Osteoblast (primary cell): ENCODE results near the gene FAM241B. TPM values are rescaled to one million over a fixed set of nuclear protein-coding genes. Genes with fewer than 3 reads are reported as not detected.

Experiments used
- DNase-seq: peaks from one replicate; pipeline ENCODE4 v3.0.0; 2011; ENCODE audit warnings: low spot score, mixed read lengths; ENCODE audit not compliant: insufficient read length; ENCODE audit errors: missing footprints
- H2AFZ ChIP-seq: 2 replicates; pipeline ENCODE4 v1.6.0; 2011; ENCODE audit warnings: mild to moderate bottlenecking, low read length
- H3K27ac ChIP-seq: 2 replicates; pipeline ENCODE4 v1.5.1; 2011; ENCODE audit warnings: mild to moderate bottlenecking, low read depth, low read length, moderate library complexity
- H3K27me3 ChIP-seq: 2 replicates; pipeline ENCODE4 v1.6.0; 2012; ENCODE audit warnings: mild to moderate bottlenecking, control low read depth, inconsistent platforms, low read length, moderate library complexity; ENCODE audit not compliant: insufficient read depth
- H3K36me3 ChIP-seq: 2 replicates; pipeline ENCODE4 v1.5.1; 2011; ENCODE audit warnings: mild to moderate bottlenecking, low read length, control low read depth, moderate library complexity; ENCODE audit not compliant: insufficient read depth
- H3K4me1 ChIP-seq: 2 replicates; pipeline ENCODE4 v1.5.1; 2011; ENCODE audit warnings: mild to moderate bottlenecking, low read length, control low read depth, moderate library complexity; ENCODE audit not compliant: insufficient read depth
- H3K4me2 ChIP-seq: 2 replicates; pipeline ENCODE4 v1.6.0; 2011; ENCODE audit warnings: mild to moderate bottlenecking, low read length; ENCODE audit not compliant: insufficient read depth
- H3K4me3 ChIP-seq: fragments of 200-600 bp; sonication (generic); 3 replicates; pipeline ENCODE4 v1.5.1; 2012; ENCODE audit warnings: mild to moderate bottlenecking, low read length, inconsistent platforms; ENCODE audit not compliant: insufficient read depth
- H3K79me2 ChIP-seq: 2 replicates; pipeline ENCODE4 v1.6.0; 2012; ENCODE audit warnings: mild to moderate bottlenecking, low read length, control low read depth, inconsistent platforms; ENCODE audit not compliant: insufficient read depth
- H3K9me3 ChIP-seq: 2 replicates; pipeline ENCODE4 v1.5.1; 2011; ENCODE audit warnings: low read depth, low read length, control low read depth
- H4K20me1 ChIP-seq: 2 replicates; pipeline ENCODE4 v1.6.0; 2012; ENCODE audit warnings: mild to moderate bottlenecking, low read length, control low read depth; ENCODE audit not compliant: insufficient read depth
- total RNA-seq: library from RNA; depleted of rRNA; stranded (reverse); fragments of >200 nt; gene quantifications from 2 replicates; pipeline ENCODE4 v1.2.3, GENCODE V29; 2012
- TF ChIP-seq, protein P1 (sequence below): IDR thresholded peaks from 2 replicates; pipeline ENCODE4 v1.5.1; 2011; ENCODE audit warnings: mild to moderate bottlenecking, low read depth, low read length, moderate library complexity; ENCODE audit errors: extremely low read depth

FAM241B gene
- total RNA-seq, 1 donor: 0.36 TPM

DNA sequence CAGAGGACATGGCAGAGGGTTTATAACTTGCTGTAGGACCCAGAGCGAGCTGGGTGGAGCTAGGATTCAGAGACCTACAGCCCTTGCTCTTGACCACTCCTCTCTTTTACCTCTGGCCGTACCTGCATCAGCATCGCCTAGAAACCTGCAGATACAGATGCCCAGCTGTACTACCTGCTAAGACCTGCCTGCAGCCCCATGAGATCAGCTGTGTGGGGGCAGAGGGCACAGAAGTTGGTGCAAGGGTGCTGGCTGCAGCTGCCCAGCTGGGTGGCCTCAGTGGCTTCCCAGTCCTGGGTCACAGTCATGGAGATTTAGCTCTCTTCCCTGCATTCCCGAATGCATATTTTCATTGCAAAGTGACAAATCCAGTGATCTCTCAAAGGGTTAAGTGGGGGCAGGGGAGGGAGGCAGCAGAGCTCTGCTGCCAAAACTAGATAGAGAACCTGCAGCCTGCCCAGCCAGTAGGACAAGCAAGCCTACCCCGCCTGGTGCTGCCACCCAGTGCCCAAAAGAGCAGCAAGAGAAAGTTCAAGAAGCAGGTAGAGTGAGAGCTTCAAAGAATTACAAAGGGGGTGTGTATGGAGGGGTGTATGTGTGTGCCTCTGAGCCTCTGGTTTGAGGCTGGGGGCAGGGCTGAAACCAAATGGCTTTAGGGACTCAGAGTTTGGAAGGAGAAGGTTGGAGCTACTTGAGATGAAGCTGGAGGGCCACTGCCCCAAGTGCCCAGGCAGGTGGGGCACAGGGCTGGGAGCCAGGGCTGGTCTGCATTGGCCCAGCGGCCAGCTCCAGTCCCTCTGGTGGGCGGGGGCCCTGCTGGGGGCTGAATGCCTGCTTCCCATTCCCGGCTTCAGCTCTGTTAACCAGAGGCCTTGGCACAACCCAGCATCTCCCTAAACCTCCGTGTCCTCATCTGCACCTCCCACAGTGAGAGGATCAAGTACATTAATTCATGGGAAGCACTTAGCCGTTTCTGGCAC is 6.9 kb downstream of the FAM241B start:
- Histone ChIP-seq H3K4me1 (no peaks in the 10 kb centered on the region), H3K4me2 (no peak overlapping the region), H3K36me3 (no peaks in the 10 kb centered on the region), H3K27me3 (peaks cover 5% of the 10 kb centered on the region), H2AFZ (no peak overlapping the region), H3K9me3 (no peaks in the 10 kb centered on the region), H3K79me2 (no peaks in the 10 kb centered on the region), H3K4me3 (no peak overlapping the region), H3K27ac (no peak overlapping the region), H4K20me1 (no peaks in the 10 kb centered on the region)
- TF ChIP-seq, protein P1, sequence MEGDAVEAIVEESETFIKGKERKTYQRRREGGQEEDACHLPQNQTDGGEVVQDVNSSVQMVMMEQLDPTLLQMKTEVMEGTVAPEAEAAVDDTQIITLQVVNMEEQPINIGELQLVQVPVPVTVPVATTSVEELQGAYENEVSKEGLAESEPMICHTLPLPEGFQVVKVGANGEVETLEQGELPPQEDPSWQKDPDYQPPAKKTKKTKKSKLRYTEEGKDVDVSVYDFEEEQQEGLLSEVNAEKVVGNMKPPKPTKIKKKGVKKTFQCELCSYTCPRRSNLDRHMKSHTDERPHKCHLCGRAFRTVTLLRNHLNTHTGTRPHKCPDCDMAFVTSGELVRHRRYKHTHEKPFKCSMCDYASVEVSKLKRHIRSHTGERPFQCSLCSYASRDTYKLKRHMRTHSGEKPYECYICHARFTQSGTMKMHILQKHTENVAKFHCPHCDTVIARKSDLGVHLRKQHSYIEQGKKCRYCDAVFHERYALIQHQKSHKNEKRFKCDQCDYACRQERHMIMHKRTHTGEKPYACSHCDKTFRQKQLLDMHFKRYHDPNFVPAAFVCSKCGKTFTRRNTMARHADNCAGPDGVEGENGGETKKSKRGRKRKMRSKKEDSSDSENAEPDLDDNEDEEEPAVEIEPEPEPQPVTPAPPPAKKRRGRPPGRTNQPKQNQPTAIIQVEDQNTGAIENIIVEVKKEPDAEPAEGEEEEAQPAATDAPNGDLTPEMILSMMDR: peak; percentile 31
- DNase-seq: peak; percentile 89

DNA sequence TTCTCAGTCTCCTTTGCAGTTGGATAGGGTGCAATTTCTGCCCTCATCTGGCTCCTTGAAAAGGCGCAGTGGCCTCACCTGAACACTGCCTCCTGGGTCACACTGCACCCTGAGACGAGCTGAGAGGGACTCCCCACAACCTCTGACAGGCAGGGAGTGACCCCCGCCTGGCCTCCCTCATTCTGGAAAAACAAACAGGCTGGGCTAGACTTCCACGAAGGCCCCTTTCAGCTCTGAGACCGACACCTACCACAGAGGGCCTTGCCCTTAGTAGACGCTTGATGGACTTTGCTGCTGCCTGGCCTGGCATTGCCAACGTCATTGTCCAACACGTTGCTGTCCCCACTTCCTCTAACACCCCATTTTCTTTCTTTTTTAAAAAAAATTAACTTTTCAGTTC is 8.6 kb downstream of the FAM241B start:
- TF ChIP-seq, protein P1: no peak
- Histone ChIP-seq H3K27me3 (peaks cover 8% of the 10 kb centered on the region), H3K36me3 (no peaks in the 10 kb centered on the region), H3K4me3 (no peak overlapping the region), H2AFZ (no peak overlapping the region), H4K20me1 (no peaks in the 10 kb centered on the region), H3K27ac (no peak overlapping the region), H3K4me2 (no peak overlapping the region), H3K9me3 (no peaks in the 10 kb centered on the region), H3K4me1 (no peaks in the 10 kb centered on the region), H3K79me2 (no peaks in the 10 kb centered on the region)
- no peak for DNase-seq

DNA sequence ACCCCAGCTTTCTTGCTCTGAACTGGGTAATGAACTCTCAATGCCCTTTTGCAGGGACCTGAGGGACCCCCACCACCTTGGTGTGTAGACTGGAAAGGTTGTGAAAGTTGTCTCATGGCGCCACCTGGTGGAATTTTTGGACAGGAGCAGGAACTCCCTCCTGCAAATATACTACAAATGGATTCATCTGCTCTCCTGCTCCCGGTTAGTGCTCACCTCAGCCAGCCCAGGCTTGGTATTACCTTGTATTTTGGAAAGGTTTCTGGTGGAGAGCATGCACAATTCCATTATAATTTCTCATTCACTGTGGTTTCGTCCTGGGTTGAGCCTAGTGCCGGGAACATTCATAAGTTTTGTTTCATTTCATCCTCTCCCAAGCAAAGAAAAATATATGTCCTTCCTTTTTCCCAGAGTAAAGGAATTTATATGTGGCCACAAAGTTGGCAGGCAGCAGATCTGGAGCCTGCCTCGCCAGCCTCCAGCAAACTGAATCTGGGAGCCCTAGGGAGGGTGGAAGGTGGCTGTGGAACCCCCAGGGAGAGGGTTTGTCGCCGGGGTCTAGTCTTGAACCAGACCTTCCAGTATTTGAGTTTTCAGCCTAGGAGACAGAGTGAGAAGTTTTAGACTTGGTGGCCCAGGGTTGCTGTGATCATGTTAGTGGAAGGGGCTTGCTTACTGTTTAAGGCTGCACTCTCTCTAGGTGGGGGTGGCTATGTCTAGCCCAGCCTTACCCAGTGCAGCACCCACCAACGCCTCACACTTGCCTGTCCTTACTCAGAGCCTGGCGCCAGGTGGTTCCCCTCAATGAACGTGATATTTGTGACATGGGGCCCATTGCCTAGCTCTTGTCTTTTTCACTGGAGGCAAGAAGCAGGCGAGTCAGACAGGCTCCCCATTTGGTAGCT is 9.5 kb downstream of the FAM241B start:
- H3K27me3 ChIP-seq: peaks cover 8% of the 10 kb centered on the region
- no peaks in the 10 kb centered on the region for H3K9me3 ChIP-seq
- peak; percentile 96 for DNase-seq
- H2AFZ ChIP-seq: no peak overlapping the region
- no peaks in the 10 kb centered on the region for H3K4me1 ChIP-seq
- no peak overlapping the region for H3K27ac ChIP-seq
- H3K4me3 ChIP-seq: no peak overlapping the region
- peaks cover 3% of the 10 kb centered on the region for H4K20me1 ChIP-seq
- no peaks in the 10 kb centered on the region for H3K79me2 ChIP-seq
- TF ChIP-seq, protein P1: peak; percentile 85
- H3K36me3 ChIP-seq: no peaks in the 10 kb centered on the region
- no peak overlapping the region for H3K4me2 ChIP-seq
